Spleen (tissue), 11 donors: ENCODE measurements around the gene RGR. TPM values are rescaled to one million over a fixed set of nuclear protein-coding genes. Genes with fewer than 3 reads are reported as not detected.

ENCODE experiments used
- DNase-seq: peaks from one replicate; pipeline ENCODE4 v3.0.0-alpha.2; 2020
- H3K27ac ChIP-seq, 8 donors: fragments of 200-600 bp; sonication (generic) in 7 of 8; 1 replicate in 4 of 8; 2 replicates in 4 of 8; pipeline versions ENCODE4 v1.5.0 to v1.8.0; 2016 to 2021; ENCODE audit warnings: inconsistent platforms in 4 of 8, mild to moderate bottlenecking in 4 of 8, moderate library complexity in 1 of 8
- H3K27me3 ChIP-seq, 7 donors: fragments of 200-600 bp; sonication (generic) in 6 of 7; replicated peaks in 1 of 7; 1 replicate in 4 of 7; 2 replicates in 3 of 7; pipeline versions ENCODE4 v1.5.0 to v1.8.0; 2016 to 2021; ENCODE audit warnings: inconsistent platforms in 3 of 7, mild to moderate bottlenecking in 1 of 7
- H3K36me3 ChIP-seq, 6 donors: fragments of 200-600 bp; sonication (generic) in 5 of 6; 1 replicate in 4 of 6; 2 replicates in 2 of 6; pipeline versions ENCODE4 v1.5.0 to v1.8.0; 2016 to 2021; ENCODE audit warnings: inconsistent platforms in 2 of 6
- H3K4me1 ChIP-seq, 6 donors: fragments of 200-600 bp; sonication (generic) in 5 of 6; 1 replicate in 3 of 6; 2 replicates in 3 of 6; pipeline versions ENCODE4 v1.5.0 to v1.8.0; 2016 to 2021; ENCODE audit warnings: inconsistent platforms in 3 of 6
- H3K4me3 ChIP-seq, 8 donors: fragments of 200-600 bp; sonication (generic) in 7 of 8; 1 replicate in 4 of 8; 2 replicates in 4 of 8; pipeline versions ENCODE4 v1.5.0 to v1.8.0; 2016 to 2021; ENCODE audit warnings: inconsistent platforms in 4 of 8, mild to moderate bottlenecking in 4 of 8, moderate library complexity in 2 of 8
- H3K9me3 ChIP-seq, 8 donors: fragments of 200-600 bp; sonication (generic) in 7 of 8; 1 replicate in 4 of 8; 2 replicates in 4 of 8; pipeline versions ENCODE4 v1.5.0 to v1.8.0; 2016 to 2021; ENCODE audit warnings: inconsistent platforms in 4 of 8
- POLR2A ChIP-seq, 3 donors: fragments of 450-650 bp; IDR thresholded peaks; one replicate each; pipeline ENCODE4 v1.5.1; 2017; ENCODE audit warnings: antibody characterized with exemption in 3 of 3, mild to moderate bottlenecking in 1 of 3
- POLR2AphosphoS5 ChIP-seq, 3 donors: sonication (generic); formaldehyde crosslinking; IDR thresholded peaks; one replicate each; pipeline ENCODE4 v1.5.1; 2017; ENCODE audit warnings: antibody characterized with exemption in 3 of 3
- WGBS, 5 donors: extraction: QIAGEN DNeasy Blood & Tissue Kit in 3 of 5; methylation state at CpG; one replicate each; pipeline versions ENCODE4 v1.1.5 to v1.1.7; 2013 to 2018; 5-methylcytosine and 5-hydroxymethylcytosine counted together
- intact Hi-C: fragments of 100-400 bp; cut with DNase I; formaldehyde crosslinking; loops from one replicate; pipeline ENCODE4 v1.15.0; 2023; ENCODE audit warnings: low total_unique reads
- polyA plus RNA-seq, 3 donors: library from polyadenylated mRNA; stranded (reverse); fragments of 200-250 nt; gene quantifications; one replicate each; pipeline ENCODE4 v1.2.1, GENCODE V29; 2013
- total RNA-seq, 7 donors: library from RNA; depleted of rRNA in 3 of 7; stranded (reverse); fragments of >200 nt in 3 of 7; fragmentation: NEBNext Ultra II Directional in 4 of 7; extraction: Animal tissue kit (Norgen Biotek cat#: 25700) in 4 of 7; gene quantifications; one replicate each; pipeline versions ENCODE4 v1.1.0 to v1.2.1, GENCODE V29; 2016 to 2021
- TF ChIP-seq, protein P1 (sequence below), 11 experiments: fragments of 200-600 bp in 7 of 11; fragments of 450-650 bp in 4 of 11; sonication (generic) in 4 of 11; IDR thresholded peaks in 8 of 11; conservative IDR thresholded peaks in 3 of 11; 1 replicate in 7 of 11; 2 replicates in 4 of 11; pipeline versions ENCODE4 v1.4.0 to v1.8.0; 2016 to 2021; ENCODE audit warnings: antibody characterized with exemption in 11 of 11, inconsistent platforms in 4 of 11, mild to moderate bottlenecking in 1 of 11
- donor health status: healthy with polysubstance abuse.
- donor health status: DM: no; HTN: no; CAD: no; lungs with moderate emphysema.
- donor health status: DM: no; HTN: no; CAD: no.
- donor health status: Bipolar disorder and iron deficiency.
- donor health status: healthy.
- donor health status: DM: no; HTN: no; CAD: no.
- donor health status: DM: yes; HTN: yes; CAD: no.

Gene RGR
- total and polyA plus RNA-seq, 10 donors, result not detected

- intact Hi-C loops, result no loop called here
- no peak overlapping the region for H3K27ac ChIP-seq
- peaks cover 0 to 6% (median 0%) of the 10 kb centered on the region in 8 donors for H3K9me3 ChIP-seq
- TF ChIP-seq POLR2AphosphoS5 (IDR thresholded peaks at IDR 0.05) (no peak), POLR2A (IDR thresholded peaks at IDR 0.05) (no peak)
- no peaks in the 10 kb centered on the region for H3K4me1 ChIP-seq
- H3K36me3 ChIP-seq, result no peaks in the 10 kb centered on the region
- WGBS, 5 donors, result 72 to 83% (median 79%) methylated on average over 6 of the region's 6 CpGs
- no peak for DNase-seq
- peaks cover 0 to 19% (median 0%) of the 10 kb centered on the region in 7 donors for H3K27me3 ChIP-seq
- no peak overlapping the region for H3K4me3 ChIP-seq
Observed at GRCh38 chr10:84247496-84247895, 2.6 kb downstream of the RGR start.

DNA sequence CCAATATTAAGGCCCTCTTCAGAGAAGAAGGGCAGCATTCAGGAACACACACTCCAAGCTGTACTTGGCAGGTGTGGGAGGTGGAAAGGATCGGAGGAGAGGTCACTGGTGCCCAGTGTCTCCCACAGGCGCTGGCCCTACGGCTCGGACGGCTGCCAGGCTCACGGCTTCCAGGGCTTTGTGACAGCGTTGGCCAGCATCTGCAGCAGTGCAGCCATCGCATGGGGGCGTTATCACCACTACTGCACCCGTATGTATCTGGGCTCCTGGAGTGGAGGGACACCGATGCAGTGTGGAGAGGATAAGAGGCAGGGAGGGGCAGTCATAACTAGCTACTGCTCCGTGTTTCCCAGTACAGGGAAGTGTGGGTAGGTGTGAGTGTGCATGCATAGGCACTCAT, 3.9 kb downstream of the RGR start:
- no peaks in the 10 kb centered on the region for H3K4me1 ChIP-seq
- no peak overlapping the region for H3K27ac ChIP-seq
- H3K9me3 ChIP-seq, result peaks cover 0 to 6% (median 0%) of the 10 kb centered on the region in 8 donors
- no peak overlapping the region for H3K4me3 ChIP-seq
- 77 to 85% (median 80%) methylated on average over 5 to 12 of the region's 12 CpGs for WGBS, 5 donors
- no peaks in the 10 kb centered on the region for H3K36me3 ChIP-seq
- intact Hi-C loops, result no loop called here
- H3K27me3 ChIP-seq, result peaks cover 0 to 24% (median 0%) of the 10 kb centered on the region in 7 donors
- TF ChIP-seq, protein P1, sequence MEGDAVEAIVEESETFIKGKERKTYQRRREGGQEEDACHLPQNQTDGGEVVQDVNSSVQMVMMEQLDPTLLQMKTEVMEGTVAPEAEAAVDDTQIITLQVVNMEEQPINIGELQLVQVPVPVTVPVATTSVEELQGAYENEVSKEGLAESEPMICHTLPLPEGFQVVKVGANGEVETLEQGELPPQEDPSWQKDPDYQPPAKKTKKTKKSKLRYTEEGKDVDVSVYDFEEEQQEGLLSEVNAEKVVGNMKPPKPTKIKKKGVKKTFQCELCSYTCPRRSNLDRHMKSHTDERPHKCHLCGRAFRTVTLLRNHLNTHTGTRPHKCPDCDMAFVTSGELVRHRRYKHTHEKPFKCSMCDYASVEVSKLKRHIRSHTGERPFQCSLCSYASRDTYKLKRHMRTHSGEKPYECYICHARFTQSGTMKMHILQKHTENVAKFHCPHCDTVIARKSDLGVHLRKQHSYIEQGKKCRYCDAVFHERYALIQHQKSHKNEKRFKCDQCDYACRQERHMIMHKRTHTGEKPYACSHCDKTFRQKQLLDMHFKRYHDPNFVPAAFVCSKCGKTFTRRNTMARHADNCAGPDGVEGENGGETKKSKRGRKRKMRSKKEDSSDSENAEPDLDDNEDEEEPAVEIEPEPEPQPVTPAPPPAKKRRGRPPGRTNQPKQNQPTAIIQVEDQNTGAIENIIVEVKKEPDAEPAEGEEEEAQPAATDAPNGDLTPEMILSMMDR (IDR thresholded peaks at IDR 0.05 in 8 of 11, conservative IDR thresholded peaks at IDR 0.05 in 3 of 11), result no peak
- TF ChIP-seq POLR2AphosphoS5 (IDR thresholded peaks at IDR 0.05) (no peak), POLR2A (IDR thresholded peaks at IDR 0.05) (no peak)
- DNase-seq, result no peak

- Histone ChIP-seq H3K9me3 (peaks cover 0 to 6% (median 0%) of the 10 kb centered on the region in 8 donors), H3K4me1 (no peaks in the 10 kb centered on the region), H3K27me3 (peaks cover 0 to 51% (median 2%) of the 10 kb centered on the region in 7 donors), H3K27ac (no peak overlapping the region), H3K36me3 (no peaks in the 10 kb centered on the region), H3K4me3 (no peak overlapping the region)
- DNase-seq, result no peak
- TF ChIP-seq, protein P1 (IDR thresholded peaks at IDR 0.05 in 8 of 11, conservative IDR thresholded peaks at IDR 0.05 in 3 of 11), result no peak
- no peak for TF ChIP-seq POLR2AphosphoS5 (IDR thresholded peaks at IDR 0.05)
- no peak for TF ChIP-seq POLR2A (IDR thresholded peaks at IDR 0.05)
- intact Hi-C loops, result no loop called here
- 49 to 68% (median 60%) methylated on average over 10 of the region's 10 CpGs for WGBS, 5 donors
Observed at GRCh38 chr10:84254552-84255478, 10.0 kb downstream of the RGR start.

GRCh38 chr10:84256510-84257342, 11.9 kb downstream of the RGR start:
- Histone ChIP-seq H3K27ac (no peak overlapping the region), H3K36me3 (no peaks in the 10 kb centered on the region), H3K4me3 (no peak overlapping the region), H3K27me3 (peaks cover 0 to 65% (median 2%) of the 10 kb centered on the region in 7 donors), H3K9me3 (peaks cover 0 to 2% (median 0%) of the 10 kb centered on the region in 8 donors), H3K4me1 (no peaks in the 10 kb centered on the region)
- WGBS, 5 donors, result 39 to 49% (median 42%) methylated on average over 33 to 35 of the region's 35 CpGs
- intact Hi-C loops, result no loop called here
- no peak for DNase-seq
- TF ChIP-seq POLR2AphosphoS5 (IDR thresholded peaks at IDR 0.05), result no peak
- TF ChIP-seq, protein P1 (IDR thresholded peaks at IDR 0.05 in 8 of 11, conservative IDR thresholded peaks at IDR 0.05 in 3 of 11), result peak in 9 of 11 experiments; percentile 27 to 62 (median 50)
